Activated T-cell treated with anti-CD3 and anti-CD28 coated beads, Interleukin-2, amount 50 U/mL, for 24 hours (primary cell): ENCODE results near the gene XXYLT1.
"Not testable (repeated sequence)": the region's sequence is repeated elsewhere in the genome, so short reads cannot be mapped to it uniquely, and the experiment has no call there.

Source experiments
- DNase-seq: peaks from one replicate; pipeline ENCODE4 v3.0.0-alpha.2; 2020
- H3K27ac Mint-ChIP-seq: 2 replicates; pipeline ENCODE4 v1.8.0; 2020; ENCODE audit warnings: mild to moderate bottlenecking, mixed read lengths
- H3K27me3 Mint-ChIP-seq: 2 replicates; pipeline ENCODE4 v1.8.0; 2020; ENCODE audit warnings: mixed read lengths
- H3K36me3 Mint-ChIP-seq: 2 replicates; pipeline ENCODE4 v1.8.0; 2020; ENCODE audit warnings: low read depth, mixed read lengths
- H3K4me1 Mint-ChIP-seq: 2 replicates; pipeline ENCODE4 v1.8.0; 2020; ENCODE audit warnings: low read depth, mixed read lengths
- H3K4me3 Mint-ChIP-seq: 2 replicates; pipeline ENCODE4 v1.8.0; 2020; ENCODE audit warnings: mild to moderate bottlenecking, moderate library complexity, mixed read lengths
- H3K9me3 Mint-ChIP-seq: 2 replicates; pipeline ENCODE4 v1.8.0; 2020; ENCODE audit warnings: mixed read lengths

The XXYLT1 gene

GRCh38 chr3:195052939-195053338 is 218.0 kb downstream of the XXYLT1 start:
- H3K4me3 Mint-ChIP-seq: no peak overlapping the region
- no peak for DNase-seq
- H3K9me3 Mint-ChIP-seq: no peaks in the 10 kb centered on the region
- H3K4me1 Mint-ChIP-seq: no peaks in the 10 kb centered on the region
- no peaks in the 10 kb centered on the region for H3K36me3 Mint-ChIP-seq
- no peak overlapping the region for H3K27ac Mint-ChIP-seq
- peaks cover 3% of the 10 kb centered on the region for H3K27me3 Mint-ChIP-seq

GRCh38 chr3:195050296-195050695 is 220.7 kb downstream of the XXYLT1 start:
- not testable (repeated sequence) for DNase-seq, H3K27ac Mint-ChIP-seq, H3K4me1 Mint-ChIP-seq, H3K36me3 Mint-ChIP-seq, H3K9me3 Mint-ChIP-seq, H3K4me3 Mint-ChIP-seq, H3K27me3 Mint-ChIP-seq

GRCh38 chr3:195048059-195048905 is 222.7 kb downstream of the XXYLT1 start:
- peaks cover 3% of the 10 kb centered on the region for H3K27me3 Mint-ChIP-seq
- H3K9me3 Mint-ChIP-seq: no peaks in the 10 kb centered on the region
- H3K36me3 Mint-ChIP-seq: no peaks in the 10 kb centered on the region
- no peak overlapping the region for H3K27ac Mint-ChIP-seq
- peak; percentile 7 for DNase-seq
- no peaks in the 10 kb centered on the region for H3K4me1 Mint-ChIP-seq
- H3K4me3 Mint-ChIP-seq: no peak overlapping the region

GRCh38 chr3:195047536-195047935 is 223.4 kb downstream of the XXYLT1 start:
- Mint-ChIP-seq H3K27me3 (peaks cover 3% of the 10 kb centered on the region), H3K36me3 (no peaks in the 10 kb centered on the region), H3K4me3 (no peak overlapping the region), H3K27ac (no peak overlapping the region), H3K4me1 (no peaks in the 10 kb centered on the region), H3K9me3 (no peaks in the 10 kb centered on the region)
- DNase-seq: no peak

GRCh38 chr3:195046441-195046840 is 224.5 kb downstream of the XXYLT1 start:
- no peak overlapping the region for H3K4me3 Mint-ChIP-seq
- H3K36me3 Mint-ChIP-seq: no peaks in the 10 kb centered on the region
- no peaks in the 10 kb centered on the region for H3K27me3 Mint-ChIP-seq
- H3K9me3 Mint-ChIP-seq: no peaks in the 10 kb centered on the region
- DNase-seq: no peak
- H3K27ac Mint-ChIP-seq: no peak overlapping the region
- H3K4me1 Mint-ChIP-seq: no peaks in the 10 kb centered on the region

GRCh38 chr3:195045481-195046210 is 225.3 kb downstream of the XXYLT1 start:
- Mint-ChIP-seq H3K4me3 (no peak overlapping the region), H3K36me3 (no peaks in the 10 kb centered on the region), H3K27me3 (no peaks in the 10 kb centered on the region), H3K4me1 (no peaks in the 10 kb centered on the region), H3K9me3 (no peaks in the 10 kb centered on the region), H3K27ac (no peak overlapping the region)
- no peak for DNase-seq

- Mint-ChIP-seq H3K4me1 (no peaks in the 10 kb centered on the region), H3K27me3 (peaks cover 2% of the 10 kb centered on the region), H3K4me3 (no peak overlapping the region), H3K27ac (no peak overlapping the region), H3K36me3 (no peaks in the 10 kb centered on the region), H3K9me3 (no peaks in the 10 kb centered on the region)
- no peak for DNase-seq
Observed at GRCh38 chr3:195044411-195044810, 226.5 kb downstream of the XXYLT1 start.

GRCh38 chr3:195043607-195044339 is 227.2 kb downstream of the XXYLT1 start:
- Mint-ChIP-seq H3K4me1 (no peaks in the 10 kb centered on the region), H3K27me3 (peaks cover 5% of the 10 kb centered on the region), H3K27ac (no peak overlapping the region), H3K36me3 (no peaks in the 10 kb centered on the region), H3K4me3 (no peak overlapping the region), H3K9me3 (no peaks in the 10 kb centered on the region)
- DNase-seq: no peak

- H3K36me3 Mint-ChIP-seq: no peaks in the 10 kb centered on the region
- H3K27me3 Mint-ChIP-seq: peaks cover 9% of the 10 kb centered on the region
- no peak overlapping the region for H3K27ac Mint-ChIP-seq
- no peak overlapping the region for H3K4me3 Mint-ChIP-seq
- DNase-seq: no peak
- H3K4me1 Mint-ChIP-seq: no peaks in the 10 kb centered on the region
- no peaks in the 10 kb centered on the region for H3K9me3 Mint-ChIP-seq
Observed at GRCh38 chr3:195042743-195043606, 228.0 kb downstream of the XXYLT1 start.

GRCh38 chr3:195041871-195042742 is 228.9 kb downstream of the XXYLT1 start:
- no peak overlapping the region for H3K4me3 Mint-ChIP-seq
- H3K27me3 Mint-ChIP-seq: peaks cover 9% of the 10 kb centered on the region
- DNase-seq: no peak
- H3K27ac Mint-ChIP-seq: no peak overlapping the region
- H3K9me3 Mint-ChIP-seq: no peaks in the 10 kb centered on the region
- no peaks in the 10 kb centered on the region for H3K4me1 Mint-ChIP-seq
- no peaks in the 10 kb centered on the region for H3K36me3 Mint-ChIP-seq

GRCh38 chr3:195040773-195041520 is 230.0 kb downstream of the XXYLT1 start:
- DNase-seq: no peak
- H3K4me1 Mint-ChIP-seq: no peaks in the 10 kb centered on the region
- H3K36me3 Mint-ChIP-seq: no peaks in the 10 kb centered on the region
- no peaks in the 10 kb centered on the region for H3K9me3 Mint-ChIP-seq
- no peak overlapping the region for H3K4me3 Mint-ChIP-seq
- no peak overlapping the region for H3K27ac Mint-ChIP-seq
- peaks cover 9% of the 10 kb centered on the region for H3K27me3 Mint-ChIP-seq

- Mint-ChIP-seq H3K27me3 (peaks cover 9% of the 10 kb centered on the region), H3K27ac (no peak overlapping the region), H3K36me3 (no peaks in the 10 kb centered on the region), H3K4me1 (no peaks in the 10 kb centered on the region), H3K4me3 (no peak overlapping the region), H3K9me3 (no peaks in the 10 kb centered on the region)
- DNase-seq: no peak
Observed at GRCh38 chr3:195040094-195040493, 230.9 kb downstream of the XXYLT1 start.
